Ramos (cell line): Measurements from ENCODE around the gene TPCN2.
"Not testable (repeated sequence)": the region's sequence is repeated elsewhere in the genome, so short reads cannot be mapped to it uniquely, and the experiment has no call there.

Experiments
- in situ Hi-C: fragments of 300-500 bp; cut with MboI; formaldehyde crosslinking; loops from one replicate; pipeline ENCODE4 v1.14.3; 2022; ENCODE audit warnings: low sequenced_read_pairs; ENCODE audit not compliant: unreplicated experiment

TPCN2 gene

DNA sequence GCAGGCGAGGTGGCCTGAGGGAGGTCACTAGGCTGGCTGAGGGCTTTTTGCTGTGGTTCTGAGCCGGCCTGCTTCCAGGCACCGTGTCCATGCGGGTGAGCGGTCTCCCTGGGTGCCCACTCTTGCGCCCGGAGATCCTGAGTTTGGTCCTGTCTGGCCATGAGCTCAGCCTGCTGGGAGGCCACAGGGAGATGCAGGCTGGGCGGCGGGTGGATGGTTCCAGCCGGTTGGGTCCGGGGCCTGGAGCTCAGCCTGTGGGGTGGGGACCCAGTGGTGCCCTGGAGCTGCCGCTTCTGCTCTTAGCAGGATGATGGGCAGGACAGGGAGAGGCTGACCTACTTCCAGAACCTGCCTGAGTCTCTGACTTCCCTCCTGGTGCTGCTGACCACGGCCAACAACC, 18.5 kb downstream of the TPCN2 start:
- in situ Hi-C loops, result no loop called here

DNA sequence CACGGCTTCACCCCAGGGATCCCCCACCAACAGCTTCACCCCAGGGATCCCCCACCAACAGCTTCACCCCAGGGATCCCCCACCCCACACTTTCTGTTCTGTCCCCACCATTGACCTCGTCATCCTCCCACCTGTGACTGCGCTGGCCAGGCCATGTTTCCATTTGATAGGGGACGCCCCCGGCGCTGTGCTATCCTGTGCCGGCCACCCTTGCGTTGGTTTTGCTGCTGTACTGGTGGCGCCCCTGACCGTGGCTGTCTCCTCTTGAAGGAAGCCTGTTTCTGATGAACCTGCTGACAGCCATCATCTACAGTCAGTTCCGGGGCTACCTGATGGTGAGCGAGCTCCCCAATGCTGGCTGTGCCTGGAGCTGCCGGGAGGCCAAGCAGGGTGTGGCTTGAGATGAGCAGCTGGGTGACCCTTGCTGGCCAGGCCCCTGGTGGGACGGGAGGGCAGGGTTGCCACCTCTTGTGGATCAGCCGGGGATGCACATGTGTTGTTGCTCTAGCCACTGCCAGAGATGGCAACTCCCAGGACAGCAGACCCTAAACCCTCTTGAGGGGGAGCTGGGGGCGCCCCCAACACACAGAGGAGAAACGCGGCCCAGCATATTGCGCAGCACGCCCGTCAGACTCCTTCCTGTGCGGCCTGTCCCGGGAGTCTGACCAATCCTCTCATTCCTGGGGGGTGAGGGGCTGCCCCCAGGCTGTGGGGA, 22.5 kb downstream of the TPCN2 start:
- in situ Hi-C loops, result no loop called here

DNA sequence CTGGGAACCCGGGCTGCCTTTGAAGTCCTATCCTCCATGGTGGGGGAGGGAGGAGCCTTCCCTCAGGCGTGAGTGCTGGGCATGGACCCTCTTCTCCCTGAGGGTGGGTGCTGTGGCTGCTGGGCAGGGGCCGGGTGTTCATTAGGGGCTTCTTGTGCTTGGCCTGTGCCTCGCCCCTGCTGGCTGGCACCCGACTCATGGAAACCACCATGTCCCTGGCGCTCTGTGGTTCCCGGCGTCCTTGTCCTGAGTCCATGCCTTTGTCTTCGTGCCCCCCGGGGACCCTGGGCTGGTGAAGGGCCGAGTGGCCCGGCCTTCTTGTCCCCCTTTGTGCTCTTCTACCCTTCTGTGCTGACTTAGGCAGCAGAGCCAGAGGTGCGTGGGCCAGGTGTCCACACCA, 23.2 kb downstream of the TPCN2 start:
- in situ Hi-C loops, result no loop called here

DNA sequence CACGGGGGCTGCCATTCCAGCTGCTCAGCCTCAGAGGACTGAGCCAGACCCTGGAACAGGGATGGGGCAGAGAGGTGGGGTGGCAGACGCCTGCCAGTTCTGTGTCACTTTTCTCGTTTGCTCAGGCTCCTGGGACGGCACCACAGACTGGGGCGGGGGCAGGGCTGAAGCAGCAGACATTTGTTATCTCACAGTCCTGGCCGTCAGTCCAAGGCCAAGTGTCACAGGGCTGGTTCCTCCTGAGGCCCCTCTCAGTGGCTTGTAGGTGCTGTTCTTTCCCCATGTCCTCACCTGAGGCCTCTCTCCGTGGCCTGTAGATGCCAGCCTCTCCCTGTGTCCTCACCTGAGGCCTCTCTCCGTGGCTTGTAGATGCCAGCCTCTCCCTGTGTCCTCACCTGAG, 24.7 kb downstream of the TPCN2 start:
- in situ Hi-C loops, result no loop called here

DNA sequence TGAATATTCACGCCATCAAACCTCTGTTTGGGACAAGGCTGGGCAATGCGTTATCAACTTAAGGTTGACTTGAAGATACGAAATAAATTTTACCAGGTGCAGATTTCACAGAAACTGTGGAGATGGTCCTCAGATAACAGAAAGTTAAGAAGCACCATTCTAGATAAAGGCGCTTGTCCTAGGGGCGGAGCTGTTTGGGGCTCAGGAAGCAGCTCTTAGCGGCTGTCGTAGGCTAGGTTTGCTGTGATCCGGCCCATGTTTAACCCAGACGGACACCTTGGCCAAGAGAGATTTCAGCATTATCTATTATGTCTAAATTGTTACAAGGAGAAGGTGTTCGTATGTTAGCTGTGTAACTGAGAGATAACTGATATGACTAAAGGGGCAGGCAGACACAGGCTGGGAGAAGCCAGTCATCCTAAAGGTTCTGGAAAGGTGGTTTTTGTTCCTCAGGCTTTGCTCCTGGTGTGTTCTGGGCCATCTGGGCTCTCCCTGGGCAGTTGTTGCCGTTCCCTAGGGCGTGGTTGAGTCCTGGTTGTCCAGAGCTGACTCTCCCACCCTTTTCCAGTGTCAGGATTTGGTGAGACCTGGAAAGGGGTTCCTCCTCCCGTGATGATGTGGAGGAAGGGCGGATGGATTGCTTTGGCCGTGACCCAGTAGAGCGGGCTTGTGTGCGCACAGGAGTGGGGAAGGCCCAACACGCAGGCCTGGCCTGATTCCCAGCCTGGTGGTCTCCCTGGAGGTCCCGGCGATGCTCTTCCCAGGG, 25.8 kb downstream of the TPCN2 start:
- in situ Hi-C loops, result no loop called here

DNA sequence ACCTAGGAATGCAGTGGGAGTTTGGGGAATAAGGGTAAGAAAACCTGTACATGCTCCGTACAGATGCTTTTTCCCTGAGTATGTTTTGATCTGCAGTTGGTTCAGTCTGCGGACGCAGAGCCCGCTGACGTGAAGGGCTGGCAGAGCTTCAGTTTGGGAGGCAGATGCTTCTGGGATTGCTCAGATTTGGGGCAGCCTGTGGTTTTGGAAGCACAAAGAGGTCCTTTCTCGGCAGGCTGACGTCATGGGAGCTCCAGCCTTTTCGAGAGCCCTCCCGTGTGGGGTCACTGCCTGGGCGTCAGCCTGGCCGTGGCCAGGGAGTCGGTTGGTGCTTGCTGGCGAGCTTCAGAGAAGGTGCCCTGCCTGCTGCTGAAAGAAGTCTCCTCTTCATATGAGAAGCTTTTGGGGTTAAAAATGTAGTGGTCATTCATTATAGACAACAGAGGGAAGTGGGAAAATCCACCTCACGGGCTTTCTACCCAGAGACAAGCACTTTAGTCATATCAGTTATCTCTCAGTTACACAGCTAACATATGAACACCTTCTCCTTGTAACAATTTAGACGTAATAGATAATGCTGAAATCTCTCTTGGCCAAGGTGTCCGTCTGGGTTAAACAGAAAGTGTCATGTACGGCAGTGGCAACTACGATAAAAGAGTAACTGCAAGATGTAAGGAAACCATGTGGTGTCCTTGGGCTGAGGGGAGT, 26.8 kb downstream of the TPCN2 start:
- in situ Hi-C loops, result no loop called here

DNA sequence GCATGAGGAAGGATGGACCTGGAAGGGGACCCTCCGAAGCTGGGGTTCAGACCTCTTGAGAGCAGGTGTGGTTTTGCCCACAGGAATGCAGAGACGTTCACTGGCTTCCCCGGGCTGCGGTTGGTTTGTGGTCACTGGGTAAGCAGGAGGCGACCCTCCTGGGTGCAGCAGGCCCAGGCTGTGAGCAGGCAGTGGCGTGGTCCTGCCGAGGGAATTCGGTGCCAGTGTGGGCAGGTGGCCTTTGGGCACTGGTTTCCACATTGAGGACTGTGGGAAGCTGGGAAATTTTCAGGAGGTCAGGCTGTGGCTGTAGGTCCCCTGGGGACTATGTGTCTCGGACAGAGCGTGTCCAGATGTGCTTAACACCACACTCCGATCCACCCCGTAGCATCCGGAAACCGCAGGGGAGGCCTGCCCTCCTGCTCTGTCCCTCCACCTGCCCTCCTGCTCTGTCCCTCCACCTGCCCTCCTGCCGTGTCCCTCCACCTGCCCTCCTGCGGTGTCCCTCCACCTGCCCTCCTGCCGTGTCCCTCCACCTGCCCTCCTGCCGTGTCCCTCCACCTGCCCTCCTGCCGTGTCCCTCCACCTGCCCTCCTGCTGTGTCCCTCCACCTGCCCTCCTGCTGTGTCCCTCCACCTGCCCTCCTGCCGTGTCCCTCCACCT, 27.5 kb downstream of the TPCN2 start:
- in situ Hi-C loops, result no loop called here

DNA sequence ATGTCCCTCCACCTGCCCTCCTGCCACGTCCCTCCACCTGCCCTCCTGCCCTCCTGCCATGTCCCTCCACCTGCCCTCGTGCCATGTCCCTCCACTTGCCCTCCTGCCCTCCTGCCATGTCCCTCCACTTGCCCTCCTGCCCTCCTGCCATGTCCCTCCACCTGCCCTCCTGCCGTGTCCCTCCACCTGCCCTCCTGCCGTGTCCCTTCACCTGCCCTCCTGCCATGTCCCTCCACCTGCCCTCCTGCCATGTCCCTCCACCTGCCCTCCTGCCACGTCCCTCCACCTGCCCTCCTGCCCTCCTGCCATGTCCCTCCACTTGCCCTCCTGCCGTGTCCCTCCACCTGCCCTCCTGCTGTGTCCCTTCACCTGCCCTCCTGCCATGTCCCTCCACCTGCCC, 28.2 kb downstream of the TPCN2 start:
- in situ Hi-C loops, result not testable (repeated sequence)

DNA sequence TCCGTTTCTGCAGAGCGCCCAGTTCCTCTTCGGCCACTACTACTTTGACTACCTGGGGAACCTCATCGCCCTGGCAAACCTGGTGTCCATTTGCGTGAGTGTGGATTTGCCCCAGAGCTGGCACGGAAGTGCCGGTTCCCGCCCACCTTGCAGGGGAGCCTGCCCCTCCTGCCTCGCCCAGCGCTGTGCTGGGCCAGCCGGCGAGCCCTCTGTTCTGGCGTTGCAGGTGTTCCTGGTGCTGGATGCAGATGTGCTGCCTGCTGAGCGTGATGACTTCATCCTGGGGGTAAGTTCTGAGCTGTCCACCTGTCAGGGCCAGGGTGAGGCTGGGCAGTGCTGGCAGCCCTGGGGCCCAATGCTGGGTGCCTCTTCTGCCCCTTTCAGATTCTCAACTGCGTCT, 29.8 kb downstream of the TPCN2 start:
- in situ Hi-C loops, result no loop called here

DNA sequence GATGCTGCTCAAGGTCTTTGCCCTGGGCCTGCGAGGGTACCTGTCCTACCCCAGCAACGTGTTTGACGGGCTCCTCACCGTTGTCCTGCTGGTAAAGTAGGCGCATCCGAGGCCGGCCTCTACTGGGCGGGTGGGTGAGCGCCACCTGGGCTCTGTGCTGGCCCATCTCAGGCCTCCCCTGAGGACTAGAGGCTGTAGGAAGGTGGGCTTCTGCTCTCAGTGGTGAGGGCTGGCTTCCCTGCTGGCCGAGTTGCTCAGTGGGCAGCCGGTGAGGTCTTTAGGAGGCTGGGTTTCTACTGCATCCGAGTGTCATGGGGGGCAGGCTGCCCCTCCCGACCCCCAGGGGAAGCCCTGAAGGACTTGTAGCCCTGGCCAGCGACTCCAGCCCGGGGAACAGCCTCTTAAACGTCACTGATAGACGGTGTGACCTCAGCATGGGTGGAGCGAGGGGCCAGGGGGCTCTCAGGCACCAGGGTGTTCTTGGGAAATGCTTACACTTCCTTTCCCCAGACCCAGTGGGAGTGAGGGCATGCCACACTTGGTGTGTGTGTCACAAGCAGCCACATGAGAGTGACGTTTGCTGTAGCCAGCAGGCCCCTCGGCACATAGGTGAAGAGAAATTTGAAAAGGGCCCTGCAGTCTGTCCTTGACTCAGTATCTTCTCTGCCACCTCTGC, 30.3 kb downstream of the TPCN2 start:
- in situ Hi-C loops, result no loop called here

DNA sequence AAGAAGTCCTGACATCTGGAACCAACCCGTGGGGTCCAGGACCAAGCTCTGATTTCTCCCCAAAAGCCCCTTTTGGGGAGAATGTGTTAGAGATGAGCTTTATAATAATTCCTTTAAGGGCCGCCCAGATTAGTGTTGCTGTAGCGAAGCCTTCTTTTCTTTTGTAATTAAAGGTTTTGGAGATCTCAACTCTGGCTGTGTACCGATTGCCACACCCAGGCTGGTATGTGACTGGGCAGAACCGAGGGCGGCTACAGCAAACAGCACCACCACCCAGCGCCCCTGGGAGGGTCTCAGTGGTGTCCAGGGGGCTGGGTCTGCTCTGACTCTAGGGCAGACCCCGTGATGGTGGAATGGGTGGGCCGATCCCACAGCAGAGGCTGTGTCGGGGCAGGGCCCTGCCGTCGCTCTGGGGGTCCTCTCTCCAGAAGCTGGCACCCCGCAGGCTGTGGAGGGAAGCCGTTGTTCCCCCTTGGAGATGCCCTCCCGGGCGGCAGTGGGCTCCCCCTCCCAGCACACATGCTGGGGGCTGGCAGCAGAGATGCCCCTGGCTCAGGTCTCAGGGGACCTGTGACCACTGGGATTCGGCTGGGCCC, 31.0 kb downstream of the TPCN2 start:
- in situ Hi-C loops, result no loop called here

DNA sequence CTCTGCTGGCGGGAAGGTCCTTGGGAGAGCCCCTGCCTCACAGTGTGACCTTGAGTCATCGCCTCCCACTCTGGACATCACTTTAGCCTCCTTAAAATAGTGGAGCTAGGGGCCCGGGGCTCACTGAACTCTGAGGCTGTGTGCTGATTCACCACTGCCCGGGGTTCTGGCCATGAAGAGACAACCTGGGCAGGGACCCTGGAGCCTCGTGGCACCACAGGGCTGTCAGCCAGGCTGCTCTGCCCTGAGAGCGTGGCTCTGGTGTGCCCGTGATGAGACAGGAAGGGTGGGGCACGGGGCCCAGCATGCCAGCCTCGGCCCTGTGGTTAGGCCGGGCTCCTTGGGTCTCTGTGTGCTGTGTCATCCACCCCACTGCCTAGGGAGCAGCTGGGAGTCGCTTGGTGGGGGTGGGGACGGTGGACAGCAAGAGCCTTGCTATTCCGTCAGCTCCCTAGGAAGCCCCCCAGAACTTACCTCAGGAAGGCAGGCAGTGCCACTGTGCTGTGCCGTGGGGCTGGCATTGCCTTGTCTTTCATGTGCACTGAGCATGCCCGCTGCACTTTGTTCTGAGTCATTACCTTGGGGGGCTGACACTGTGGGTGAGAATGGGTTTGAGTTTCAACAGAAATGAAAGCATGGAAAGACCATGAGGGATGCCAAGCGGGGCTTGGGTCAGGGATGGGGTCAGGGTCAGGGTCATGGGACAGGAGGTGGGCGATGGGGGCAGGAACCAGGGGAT, 31.7 kb downstream of the TPCN2 start:
- in situ Hi-C loops, result no loop called here

DNA sequence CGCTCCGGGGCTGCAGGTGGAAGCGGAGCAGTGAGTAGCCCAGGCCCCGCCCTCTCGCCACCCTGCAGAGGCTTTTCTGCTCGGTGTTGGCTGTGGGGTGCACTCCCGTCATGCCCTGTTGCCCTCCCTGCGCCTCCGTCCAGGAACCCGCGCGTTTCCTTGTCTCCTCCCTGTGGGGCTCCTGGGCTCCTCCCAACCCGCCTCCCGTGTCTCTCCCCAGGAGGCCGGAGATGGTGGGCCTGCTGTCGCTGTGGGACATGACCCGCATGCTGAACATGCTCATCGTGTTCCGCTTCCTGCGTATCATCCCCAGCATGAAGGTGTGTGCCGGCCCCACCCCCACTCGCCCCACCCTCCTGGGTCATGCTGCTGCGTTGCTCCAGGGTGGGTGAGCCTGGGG, 32.4 kb downstream of the TPCN2 start:
- in situ Hi-C loops, result no loop called here

DNA sequence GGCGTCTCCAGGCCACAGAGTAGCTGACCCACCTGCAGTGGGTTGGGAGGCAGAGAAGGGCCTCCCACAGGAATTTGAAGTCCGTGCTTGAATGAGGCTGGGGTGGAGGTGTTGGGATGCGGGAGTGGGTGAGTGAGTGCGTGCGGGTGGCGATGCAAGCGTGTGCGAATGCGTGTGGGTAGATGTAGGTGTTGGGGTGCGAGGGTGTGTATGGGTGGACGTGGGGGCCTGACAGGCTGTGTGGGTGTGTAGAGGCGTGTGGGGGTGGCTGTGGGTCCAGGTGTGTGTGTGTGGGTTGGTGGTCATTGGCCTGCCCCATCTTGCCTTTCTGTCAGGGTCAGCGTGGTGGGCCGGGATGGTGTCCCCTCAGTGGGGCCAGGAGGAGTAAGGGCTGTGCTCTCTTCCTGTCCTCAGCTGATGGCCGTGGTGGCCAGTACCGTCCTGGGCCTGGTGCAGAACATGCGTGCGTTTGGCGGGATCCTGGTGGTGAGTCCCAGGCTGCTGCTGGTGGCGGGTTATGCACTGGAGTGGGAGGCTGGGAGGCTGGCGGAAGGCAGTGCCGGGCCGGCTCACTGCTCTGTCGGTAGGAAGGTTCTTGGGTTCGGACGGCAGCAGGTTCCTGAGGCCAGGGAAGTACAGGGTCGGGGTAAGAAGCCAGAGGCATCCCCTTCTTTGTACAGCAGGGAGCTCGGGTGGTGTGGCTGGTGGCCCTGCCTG, 35.0 kb downstream of the TPCN2 start:
- in situ Hi-C loops, result no loop called here

DNA sequence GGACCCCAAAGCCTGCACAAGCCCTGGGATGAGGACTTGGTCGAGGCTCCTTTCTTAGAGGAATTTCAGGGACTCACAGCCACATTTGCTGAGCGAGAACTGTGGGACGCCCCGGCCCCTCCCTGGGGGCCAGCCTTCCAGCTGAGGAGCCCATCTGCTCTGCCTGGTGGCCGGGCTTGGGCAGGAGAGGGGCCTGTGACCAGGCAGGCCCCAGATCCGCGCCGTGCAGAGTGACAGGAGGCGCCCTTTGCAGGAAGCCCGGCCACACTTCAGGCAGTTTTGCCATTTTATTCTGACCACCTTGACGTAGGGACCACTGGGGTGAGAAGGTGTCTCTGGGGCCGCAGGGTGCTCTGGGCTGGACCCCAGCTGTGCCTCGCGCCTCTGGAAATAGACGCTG, 35.6 kb downstream of the TPCN2 start:
- in situ Hi-C loops, result no loop called here

DNA sequence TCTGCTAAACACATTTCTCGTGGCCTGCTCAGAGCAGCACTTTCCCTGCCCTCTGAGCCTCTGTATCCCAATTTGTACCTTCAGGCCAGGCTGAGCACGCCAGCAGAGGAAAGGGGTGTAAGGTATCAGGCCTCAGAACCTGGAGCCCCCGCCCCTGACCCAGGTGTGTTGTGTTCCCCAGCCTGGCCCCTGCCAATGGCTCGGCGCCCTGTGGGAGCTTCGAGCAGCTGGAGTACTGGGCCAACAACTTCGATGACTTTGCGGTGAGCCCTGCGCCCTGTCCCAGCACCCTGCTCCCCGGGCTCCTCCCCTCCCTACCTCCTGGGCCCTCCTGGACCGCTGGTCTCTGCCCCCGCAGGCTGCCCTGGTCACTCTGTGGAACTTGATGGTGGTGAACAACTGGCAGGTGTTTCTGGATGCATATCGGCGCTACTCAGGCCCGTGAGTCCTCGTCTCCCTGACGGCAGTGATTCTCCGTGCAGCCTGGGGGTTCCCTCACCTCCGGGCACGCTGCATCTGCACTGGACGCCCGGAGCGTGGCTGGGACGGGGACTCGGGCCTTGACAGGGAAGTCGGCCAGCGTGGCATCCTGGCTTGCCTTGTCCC, 36.9 kb downstream of the TPCN2 start:
- in situ Hi-C loops, result no loop called here

DNA sequence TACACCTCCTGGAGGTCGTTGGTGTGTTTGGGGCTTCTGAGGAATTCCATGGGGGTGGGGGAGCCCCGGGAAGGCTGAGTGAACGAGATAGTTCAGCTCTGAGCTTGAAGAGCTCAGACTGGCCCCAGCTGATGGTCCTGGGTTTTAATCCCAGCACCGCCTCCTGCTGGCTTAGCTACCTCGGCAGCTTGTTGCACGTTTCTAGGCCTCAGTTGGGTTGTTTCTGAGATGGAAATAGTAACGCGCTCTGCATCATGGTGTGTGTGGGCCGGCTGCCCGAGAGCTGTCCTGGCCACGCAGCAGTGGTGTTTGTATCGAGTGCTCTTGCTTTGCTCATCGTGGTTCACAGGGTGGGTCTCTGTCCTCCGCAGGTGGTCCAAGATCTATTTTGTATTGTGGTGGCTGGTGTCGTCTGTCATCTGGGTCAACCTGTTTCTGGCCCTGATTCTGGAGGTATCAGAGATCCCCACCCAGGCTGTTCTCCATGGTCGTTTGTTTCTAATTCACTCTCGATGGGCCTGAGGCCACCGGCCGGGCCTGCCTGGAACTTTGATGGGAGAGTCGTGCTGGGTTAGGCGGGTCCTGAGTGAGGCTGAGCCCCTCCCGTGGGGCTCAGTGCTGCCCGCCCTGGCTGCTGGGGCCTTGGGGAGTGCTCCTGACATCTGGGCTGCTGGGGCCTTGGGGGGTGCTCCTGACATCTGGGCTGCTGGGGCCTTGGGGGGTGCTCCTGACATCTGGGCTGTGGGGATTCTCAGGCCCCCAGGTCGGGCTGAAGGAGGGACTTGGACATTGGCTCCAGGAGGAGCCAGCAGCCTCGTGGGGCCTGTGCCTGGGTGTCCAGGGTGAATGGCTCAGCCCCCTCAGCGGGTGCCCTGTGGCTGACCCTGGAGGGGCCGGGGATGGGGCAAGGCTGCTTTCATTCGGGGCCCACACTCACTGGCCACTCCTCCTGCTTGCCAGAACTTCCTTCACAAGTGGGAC, 37.7 kb downstream of the TPCN2 start:
- in situ Hi-C loops, result no loop called here
